GM20000 (cell line): ENCODE results near the gene RPRD1A.

Experiments
- DNase-seq: peaks from one replicate; pipeline ENCODE4 v3.0.0; 2012; ENCODE audit warnings: low spot score
- TF ChIP-seq, protein P1 (sequence below): IDR thresholded peaks from 2 replicates; pipeline ENCODE4 v1.5.1; 2012; ENCODE audit warnings: mild to moderate bottlenecking, control low read depth; ENCODE audit errors: extremely low read depth, missing control alignments

RPRD1A gene

GRCh38 chr18:35949090-35949489 is 118.3 kb downstream of the RPRD1A start:
- no peak for DNase-seq
- TF ChIP-seq, protein P1, sequence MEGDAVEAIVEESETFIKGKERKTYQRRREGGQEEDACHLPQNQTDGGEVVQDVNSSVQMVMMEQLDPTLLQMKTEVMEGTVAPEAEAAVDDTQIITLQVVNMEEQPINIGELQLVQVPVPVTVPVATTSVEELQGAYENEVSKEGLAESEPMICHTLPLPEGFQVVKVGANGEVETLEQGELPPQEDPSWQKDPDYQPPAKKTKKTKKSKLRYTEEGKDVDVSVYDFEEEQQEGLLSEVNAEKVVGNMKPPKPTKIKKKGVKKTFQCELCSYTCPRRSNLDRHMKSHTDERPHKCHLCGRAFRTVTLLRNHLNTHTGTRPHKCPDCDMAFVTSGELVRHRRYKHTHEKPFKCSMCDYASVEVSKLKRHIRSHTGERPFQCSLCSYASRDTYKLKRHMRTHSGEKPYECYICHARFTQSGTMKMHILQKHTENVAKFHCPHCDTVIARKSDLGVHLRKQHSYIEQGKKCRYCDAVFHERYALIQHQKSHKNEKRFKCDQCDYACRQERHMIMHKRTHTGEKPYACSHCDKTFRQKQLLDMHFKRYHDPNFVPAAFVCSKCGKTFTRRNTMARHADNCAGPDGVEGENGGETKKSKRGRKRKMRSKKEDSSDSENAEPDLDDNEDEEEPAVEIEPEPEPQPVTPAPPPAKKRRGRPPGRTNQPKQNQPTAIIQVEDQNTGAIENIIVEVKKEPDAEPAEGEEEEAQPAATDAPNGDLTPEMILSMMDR: no peak

DNA sequence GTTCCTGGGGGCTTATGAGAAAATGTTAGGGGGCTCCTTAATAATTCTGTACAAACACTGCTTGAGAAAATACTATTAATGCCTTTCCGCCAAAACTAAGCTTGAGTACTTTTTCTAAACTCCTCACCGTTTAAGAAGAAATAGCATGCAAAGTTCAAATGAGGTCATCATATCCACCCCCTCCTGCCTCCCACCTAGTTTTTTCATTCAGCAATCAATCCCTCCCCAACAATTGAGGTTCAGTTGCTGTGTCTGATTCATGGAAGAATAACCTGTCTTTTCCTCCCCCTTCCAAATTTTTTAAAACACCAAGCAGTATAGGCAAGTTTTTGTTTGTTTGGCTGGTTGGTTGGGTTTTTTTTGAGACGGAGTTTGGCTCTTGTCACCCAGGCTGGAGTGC is 119.3 kb downstream of the RPRD1A start:
- TF ChIP-seq, protein P1: no peak
- no peak for DNase-seq

GRCh38 chr18:35942661-35943060 is 124.7 kb downstream of the RPRD1A start:
- DNase-seq: no peak
- TF ChIP-seq, protein P1: no peak

GRCh38 chr18:35942133-35942532 is 125.2 kb downstream of the RPRD1A start:
- DNase-seq: no peak
- TF ChIP-seq, protein P1: no peak

GRCh38 chr18:35941299-35941698 is 126.1 kb downstream of the RPRD1A start:
- DNase-seq: no peak
- TF ChIP-seq, protein P1: no peak
